ENCODE results near the gene CDADC1.
A peak's percentile ranks its signal among the peaks of the same experiment; 100 is the strongest.
"Not testable (repeated sequence)": the region's sequence is repeated elsewhere in the genome, so short reads cannot be mapped to it uniquely, and the experiment has no call there.

The CDADC1 gene

GRCh38 chr13:49308097-49308875 is 60.6 kb downstream of the CDADC1 start:
- H3K4me3 ChIP-seq = no peak overlapping the region
- H3K27ac ChIP-seq = peak overlapping the region in 17 of 21 experiments; percentile 18 to 81 (median 68)

GRCh38 chr13:49308921-49309408 is 61.2 kb downstream of the CDADC1 start:
- Histone ChIP-seq H3K27ac (peak overlapping the region in 16 of 21 experiments; percentile 31 to 81 (median 68)), H3K4me3 (no peak overlapping the region)

- H3K27ac ChIP-seq = peak overlapping the region in 3 of 21 experiments; percentile 42 to 81 (median 56)
- H3K4me3 ChIP-seq = no peak overlapping the region
Observed at GRCh38 chr13:49310251-49310650, 62.5 kb downstream of the CDADC1 start.

GRCh38 chr13:49311816-49312215 is 64.1 kb downstream of the CDADC1 start:
- H3K4me3 ChIP-seq = no peak overlapping the region
- no peak overlapping the region for H3K27ac ChIP-seq

- peak overlapping the region in 19 of 21 experiments; percentile 7 to 88 (median 63) for H3K27ac ChIP-seq
- H3K4me3 ChIP-seq = no peak overlapping the region
Observed at GRCh38 chr13:49314344-49314882, 66.7 kb downstream of the CDADC1 start.

- H3K27ac ChIP-seq = peak overlapping the region in 7 of 21 experiments; percentile 8 to 81 (median 73)
- H3K4me3 ChIP-seq = no peak overlapping the region
Observed at GRCh38 chr13:49315036-49315565, 67.4 kb downstream of the CDADC1 start.

GRCh38 chr13:49315756-49316482 is 68.2 kb downstream of the CDADC1 start:
- H3K27ac ChIP-seq = peak overlapping the region in 1 of 21 experiments; percentile 33
- no peak overlapping the region for H3K4me3 ChIP-seq

GRCh38 chr13:49319551-49319950 is 71.8 kb downstream of the CDADC1 start:
- peak overlapping the region in 1 of 21 experiments; percentile 26 for H3K27ac ChIP-seq
- no peak overlapping the region for H3K4me3 ChIP-seq

- Histone ChIP-seq H3K4me3 (no peak overlapping the region), H3K27ac (no peak overlapping the region)
Observed at GRCh38 chr13:49319951-49320350, 72.2 kb downstream of the CDADC1 start.

- Histone ChIP-seq H3K4me3 (no peak overlapping the region), H3K27ac (no peak overlapping the region)
Observed at GRCh38 chr13:49320975-49321374, 73.2 kb downstream of the CDADC1 start.

GRCh38 chr13:49322702-49323101 is 75.0 kb downstream of the CDADC1 start:
- Histone ChIP-seq H3K4me3 (no peak overlapping the region), H3K27ac (peak overlapping the region in 1 of 21 experiments; percentile 15)

GRCh38 chr13:49323344-49323743 is 75.6 kb downstream of the CDADC1 start:
- H3K27ac ChIP-seq = no peak overlapping the region
- no peak overlapping the region for H3K4me3 ChIP-seq

- H3K4me3 ChIP-seq = no peak overlapping the region
- no peak overlapping the region for H3K27ac ChIP-seq
Observed at GRCh38 chr13:49326222-49326917, 78.6 kb downstream of the CDADC1 start.

- H3K4me3 ChIP-seq, H3K27ac ChIP-seq: not testable (repeated sequence)
Observed at GRCh38 chr13:49327145-49327544, 79.4 kb downstream of the CDADC1 start.

GRCh38 chr13:49329831-49330545 is 82.3 kb downstream of the CDADC1 start:
- H3K4me3 ChIP-seq = no peak overlapping the region
- H3K27ac ChIP-seq = no peak overlapping the region

GRCh38 chr13:49330546-49330864 is 82.8 kb downstream of the CDADC1 start:
- H3K4me3 ChIP-seq = no peak overlapping the region
- no peak overlapping the region for H3K27ac ChIP-seq

- H3K27ac ChIP-seq = no peak overlapping the region
- H3K4me3 ChIP-seq = no peak overlapping the region
Observed at GRCh38 chr13:49336655-49337054, 88.9 kb downstream of the CDADC1 start.

GRCh38 chr13:49340161-49340560 is 92.4 kb downstream of the CDADC1 start:
- H3K4me3 ChIP-seq = no peak overlapping the region
- H3K27ac ChIP-seq = no peak overlapping the region

GRCh38 chr13:49341517-49341916 is 93.8 kb downstream of the CDADC1 start:
- Histone ChIP-seq H3K4me3 (no peak overlapping the region), H3K27ac (no peak overlapping the region)
